RWPE1 (cell line): ENCODE results near the gene RAP2B.
"Not testable (repeated sequence)": the region's sequence is repeated elsewhere in the genome, so short reads cannot be mapped to it uniquely, and the experiment has no call there.

Experiments
- CTCF ChIA-PET: fragments of 350-600 bp; sonication (Branson Sonifier 250); formaldehyde crosslinking; extraction: SDS; loops from one replicate; lab custom pipeline; 2021; lab: Yijun Ruan, JAX
- POLR2A ChIA-PET: fragments of 400-600 bp; formaldehyde crosslinking; extraction: SDS; loops from one replicate; lab custom pipeline; 2020; ENCODE audit warnings: antibody characterized with exemption; ENCODE audit not compliant: low non-redundant PET; lab: Yijun Ruan, JAX
- DNase-seq: peaks from one replicate; pipeline ENCODE4 v3.0.0; 2012; ENCODE audit warnings: low spot score
- H3K27ac ChIP-seq: fragments of 450-650 bp; 2 replicates; pipeline ENCODE4 v1.5.1; 2017
- CTCF ChIP-seq: fragments of 450-650 bp; conservative IDR thresholded peaks from 2 replicates; pipeline ENCODE4 v1.5.1; 2017; ENCODE audit warnings: low read depth, mild to moderate bottlenecking

The RAP2B gene

GRCh38 chr3:153182501-153183293 lies 20.7 kb downstream of the RAP2B start:
- POLR2A ChIA-PET: no interaction called here
- no peak for DNase-seq
- no peak for TF ChIP-seq CTCF
- CTCF ChIA-PET: interaction anchor here (0.6 to 0.8 kb wide), 2 partner anchors 13 to 412 kb away, joined by 3 read pairs; no protein-coding TSS in a partner anchor
- no peak overlapping the region for H3K27ac ChIP-seq

GRCh38 chr3:153190923-153191322 lies 28.9 kb downstream of the RAP2B start:
- DNase-seq: no peak
- no peak overlapping the region for H3K27ac ChIP-seq
- ChIA-PET POLR2A (no interaction called here), CTCF (no interaction called here)
- no peak for TF ChIP-seq CTCF

GRCh38 chr3:153192327-153192726 lies 30.3 kb downstream of the RAP2B start:
- POLR2A ChIA-PET: interaction anchor here (0.6 kb wide), 1 partner anchor 49 kb away, joined by 5 read pairs; no protein-coding TSS in a partner anchor
- no peak for DNase-seq
- CTCF ChIA-PET: no interaction called here
- TF ChIP-seq CTCF: no peak
- no peak overlapping the region for H3K27ac ChIP-seq

- H3K27ac ChIP-seq, DNase-seq, POLR2A ChIA-PET: not testable (repeated sequence)
- CTCF ChIA-PET: interaction anchor here (0.6 kb wide), 2 partner anchors 408 to 930 kb away, joined by 3 to 4 read pairs; no protein-coding TSS in a partner anchor
Observed at GRCh38 chr3:153193786-153194476, 31.9 kb downstream of the RAP2B start.

DNA sequence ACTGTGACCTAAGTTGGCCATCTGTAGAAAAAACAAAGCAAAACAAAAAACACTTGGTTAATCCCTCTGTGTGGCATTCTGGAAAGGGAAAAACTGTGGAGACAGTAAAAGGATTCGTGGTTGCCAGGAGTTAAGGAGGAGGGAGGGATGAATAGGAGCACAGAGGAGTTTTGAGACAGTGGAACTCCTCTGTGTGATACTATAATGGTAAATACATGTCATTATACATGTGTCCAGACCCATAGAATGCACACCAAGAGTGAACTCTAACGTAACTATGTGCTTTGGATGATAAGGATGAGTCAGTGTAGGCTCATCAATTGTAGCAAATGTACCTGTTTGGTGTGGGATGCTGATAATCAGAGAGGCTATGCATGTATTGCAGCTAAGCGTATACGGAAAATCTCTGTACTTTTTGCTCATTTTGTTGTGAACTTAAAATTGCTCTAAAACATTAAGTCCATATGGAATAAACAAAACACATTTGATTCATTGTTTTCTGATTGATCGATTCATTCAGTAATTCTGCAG lies 33.4 kb downstream of the RAP2B start:
- TF ChIP-seq CTCF: no peak
- H3K27ac ChIP-seq: no peak overlapping the region
- DNase-seq: no peak
- CTCF ChIA-PET: no interaction called here
- POLR2A ChIA-PET: no interaction called here

DNA sequence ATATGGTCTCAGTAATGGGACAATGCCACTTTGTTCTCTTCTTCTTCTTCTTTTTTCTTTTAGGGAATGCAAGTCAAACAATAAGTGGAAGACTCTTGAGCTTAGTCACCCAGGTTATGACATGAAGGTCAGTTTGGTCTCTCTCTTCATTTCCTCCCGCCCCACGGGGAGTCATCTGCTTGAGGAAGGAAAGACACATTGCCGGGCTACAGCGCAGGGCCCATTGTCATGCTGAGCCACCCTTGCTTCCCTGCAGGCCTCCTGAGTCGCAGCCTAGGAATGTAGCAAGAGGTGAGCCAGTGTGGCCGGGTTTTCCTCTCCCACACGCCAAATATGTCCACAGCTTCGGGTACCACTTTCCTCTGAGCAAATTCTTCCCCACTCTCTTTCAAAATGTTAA lies 47.6 kb downstream of the RAP2B start:
- CTCF ChIA-PET: interaction anchor here (0.6 to 1.0 kb wide), 2 partner anchors 167 to 218 kb away, joined by 3 to 4 read pairs; no protein-coding TSS in a partner anchor
- no peak for TF ChIP-seq CTCF
- H3K27ac ChIP-seq: no peak overlapping the region
- POLR2A ChIA-PET: no interaction called here
- DNase-seq: peak; percentile 48
